Hepatocyte (in vitro differentiated cells): ENCODE data around the gene PKNOX1.
"Not testable (repeated sequence)": the region's sequence is repeated elsewhere in the genome, so short reads cannot be mapped to it uniquely, and the experiment has no call there.

Experiments used
- CTCF ChIP-seq: fragments of 200-600 bp; sonication (generic); IDR thresholded peaks from 2 replicates; pipeline ENCODE4 v1.5.1; 2016; ENCODE audit warnings: antibody characterized with exemption, mild to moderate bottlenecking; ENCODE audit not compliant: poor library complexity
- EZH2 ChIP-seq: fragments of 200-600 bp; sonication (generic); IDR thresholded peaks from 2 replicates; pipeline ENCODE4 v1.6.1; 2016; ENCODE audit warnings: antibody characterized with exemption, mild to moderate bottlenecking, borderline replicate concordance
- EZH2phosphoT487 ChIP-seq: fragments of 200-600 bp; sonication (generic); IDR thresholded peaks from one replicate; pipeline ENCODE4 v1.6.1; 2018; ENCODE audit warnings: antibody characterized with exemption, mild to moderate bottlenecking, low read depth, moderate library complexity; ENCODE audit not compliant: unreplicated experiment, severe bottlenecking

- not testable (repeated sequence) for TF ChIP-seq CTCF, EZH2phosphoT487, EZH2
Observed at GRCh38 chr21:42933973-42934372, 40.4 kb upstream of the PKNOX1 start.
